C4-2B (cell line): ENCODE measurements around the gene ITGAV.

Experiments
- CTCF ChIP-seq: fragments of 450-650 bp; conservative IDR thresholded peaks from 2 replicates; pipeline ENCODE4 v1.5.1; 2017; ENCODE audit warnings: mild to moderate bottlenecking
- ZFX ChIP-seq: fragments of 450-650 bp; IDR thresholded peaks from 2 replicates; pipeline ENCODE4 v1.6.1; 2017

- no peak for TF ChIP-seq CTCF
- TF ChIP-seq ZFX, result no peak
These were observed 51.4 kb downstream of the ITGAV start for GRCh38 chr2:186641132-186641806.
